ENCODE data around the gene PAK4.
A peak's percentile ranks its signal among the peaks of the same experiment; 100 is the strongest.
"Not testable (repeated sequence)": the region's sequence is repeated elsewhere in the genome, so short reads cannot be mapped to it uniquely, and the experiment has no call there.

Gene PAK4

GRCh38 chr19:39130337-39131254, 5.0 kb downstream of the PAK4 start:
- DNase-seq = no peak

DNA sequence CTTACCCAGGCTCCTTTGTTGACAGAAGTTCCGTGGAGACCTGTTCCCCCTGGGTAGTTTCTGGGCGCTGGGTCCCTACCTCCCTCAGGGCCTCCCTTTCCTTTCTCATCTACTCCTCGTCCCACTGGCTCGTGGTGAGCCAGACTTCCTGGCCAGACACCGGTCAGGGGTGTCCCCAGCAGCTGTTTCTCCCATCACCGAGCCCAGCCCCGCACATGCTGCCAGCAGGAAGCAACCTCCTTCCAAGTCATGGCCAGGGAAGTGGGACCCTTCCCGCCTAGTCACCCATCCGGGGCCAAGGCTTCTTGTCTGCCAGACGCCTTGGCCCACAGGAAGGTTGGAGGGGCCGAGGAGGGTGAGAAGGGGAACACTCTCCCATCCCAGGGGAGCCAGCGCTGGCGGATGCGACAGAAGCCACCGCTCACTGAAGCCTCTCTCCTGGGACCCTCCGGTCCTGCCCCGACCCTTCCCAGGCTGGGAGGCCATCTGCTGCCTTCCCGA, 5.7 kb downstream of the PAK4 start:
- DNase-seq = peak in 2 of 14 donors; percentile 16 to 42

- no peak for DNase-seq
These were observed 6.9 kb downstream of the PAK4 start for GRCh38 chr19:39132344-39132969.

GRCh38 chr19:39133431-39134270, 8.1 kb downstream of the PAK4 start:
- no peak for DNase-seq

DNA sequence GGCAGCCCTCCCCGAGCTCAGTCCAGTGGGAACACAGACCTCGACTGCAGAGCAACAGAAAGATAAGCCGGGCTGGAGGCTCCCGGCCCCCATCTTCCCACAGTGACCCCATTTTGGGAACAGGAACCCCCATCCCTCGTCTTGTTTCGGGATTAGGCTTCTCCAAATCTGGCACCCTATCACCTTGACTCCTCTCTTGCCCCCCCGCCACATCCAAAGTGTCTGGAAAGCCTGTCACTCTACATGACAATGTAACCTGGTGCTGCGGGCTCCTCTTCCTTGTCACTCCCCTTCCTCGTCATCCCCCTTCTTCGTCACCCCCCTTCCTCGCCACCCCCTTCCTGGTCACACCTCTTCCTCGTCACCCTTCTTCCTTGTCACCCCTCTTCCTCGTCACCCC, 10.1 kb downstream of the PAK4 start:
- no peak for DNase-seq

- DNase-seq = no peak
These were observed 10.8 kb downstream of the PAK4 start for GRCh38 chr19:39136225-39136940.

DNA sequence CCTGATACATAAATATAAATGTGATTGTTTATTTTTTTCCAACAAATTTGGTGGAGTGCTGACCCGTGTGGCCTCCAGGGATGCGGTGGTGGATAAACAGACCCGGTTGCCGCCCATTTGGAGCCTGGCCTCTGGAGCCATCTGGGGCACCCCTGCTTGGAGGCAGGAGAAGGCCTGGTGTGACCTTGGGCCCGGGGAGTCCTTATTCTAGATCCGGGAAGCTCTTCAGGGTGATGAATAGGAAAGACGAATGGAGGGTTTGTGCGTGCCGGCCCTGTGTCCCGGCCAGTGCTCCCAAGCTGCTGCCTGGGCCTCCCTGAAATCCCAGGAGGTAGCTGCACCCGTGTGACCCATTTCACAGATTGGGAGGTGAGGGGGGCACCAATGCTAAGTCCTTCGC, 11.5 kb downstream of the PAK4 start:
- no peak for DNase-seq

GRCh38 chr19:39138221-39139211, 12.9 kb downstream of the PAK4 start:
- peak in 7 of 14 donors; percentile 7 to 65 (median 27) for DNase-seq

DNA sequence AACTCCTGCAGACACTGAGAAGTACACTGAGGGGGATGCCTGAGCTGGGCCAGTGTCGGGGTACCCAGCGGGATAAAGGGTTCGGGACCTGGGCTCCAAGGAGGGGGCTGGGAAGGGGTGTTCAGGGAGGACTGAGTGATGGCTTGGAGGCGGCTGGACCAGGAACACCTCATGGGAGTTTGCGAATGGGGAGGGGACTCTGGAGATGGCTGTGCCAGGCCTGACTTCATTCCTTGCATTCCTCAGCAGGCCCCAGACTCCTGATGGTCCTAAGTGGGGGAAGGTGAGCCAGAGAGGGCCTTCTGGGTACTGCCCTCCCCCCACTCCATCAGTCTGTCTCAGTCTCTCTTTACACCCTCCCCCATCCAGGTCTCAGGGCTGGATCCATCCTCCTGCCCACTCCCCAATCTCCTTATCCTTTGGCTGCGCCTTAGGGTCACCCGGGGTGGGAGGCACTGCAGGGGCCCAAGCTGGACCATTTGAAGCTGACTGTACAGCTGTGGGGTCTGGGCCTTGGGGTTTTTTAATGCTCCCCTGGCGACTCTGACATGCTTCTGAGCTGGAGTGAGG, 13.8 kb downstream of the PAK4 start:
- DNase-seq = no peak

- no peak for DNase-seq
These were observed 14.4 kb downstream of the PAK4 start for GRCh38 chr19:39139971-39140453.

DNA sequence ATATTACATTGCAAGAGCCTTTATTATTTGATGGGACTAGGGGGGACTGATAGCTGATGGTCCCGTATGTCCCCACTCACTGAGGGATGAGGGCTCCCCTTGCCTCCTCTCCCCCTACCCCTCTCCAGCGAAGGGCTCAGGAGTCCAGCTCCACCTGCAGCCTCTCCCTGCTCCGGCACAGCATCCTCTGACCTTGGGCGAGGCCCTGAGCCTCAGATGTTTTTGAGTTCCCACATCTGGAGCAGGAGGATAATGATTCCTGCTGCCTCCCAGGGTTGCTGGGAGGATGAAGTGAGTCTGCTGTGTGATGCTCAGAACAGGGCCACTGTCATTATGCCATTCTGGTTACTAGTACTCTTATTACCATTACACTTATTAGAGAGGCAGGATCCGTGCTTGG, 15.0 kb downstream of the PAK4 start:
- DNase-seq = no peak

DNA sequence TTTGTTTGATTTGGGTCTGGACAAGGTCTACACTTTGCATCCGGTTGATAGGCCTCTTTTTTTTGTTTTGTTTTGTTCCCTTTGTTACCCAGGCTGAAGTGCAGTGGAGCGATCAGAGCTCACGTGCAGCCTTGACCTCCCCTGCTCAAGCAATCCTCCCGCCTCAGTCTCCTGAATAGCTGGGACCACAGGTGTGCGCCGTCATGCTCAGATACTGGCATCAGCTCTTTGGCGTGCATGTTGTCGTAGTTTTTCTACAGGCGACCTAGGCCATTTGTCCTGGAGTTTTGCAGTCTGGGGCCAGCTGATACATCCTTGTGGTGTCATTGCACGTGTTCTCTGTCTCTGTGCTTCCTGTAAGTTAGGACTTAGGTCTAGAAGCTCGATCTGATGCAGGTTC, 16.3 kb downstream of the PAK4 start:
- DNase-seq = no peak

GRCh38 chr19:39142630-39143029, 17.0 kb downstream of the PAK4 start:
- DNase-seq = no peak

- not testable (repeated sequence) for DNase-seq
These were observed 18.2 kb downstream of the PAK4 start for GRCh38 chr19:39143757-39144289.

GRCh38 chr19:39144290-39145071, 18.9 kb downstream of the PAK4 start:
- DNase-seq = peak in 4 of 14 donors; percentile 15 to 78 (median 23)

DNA sequence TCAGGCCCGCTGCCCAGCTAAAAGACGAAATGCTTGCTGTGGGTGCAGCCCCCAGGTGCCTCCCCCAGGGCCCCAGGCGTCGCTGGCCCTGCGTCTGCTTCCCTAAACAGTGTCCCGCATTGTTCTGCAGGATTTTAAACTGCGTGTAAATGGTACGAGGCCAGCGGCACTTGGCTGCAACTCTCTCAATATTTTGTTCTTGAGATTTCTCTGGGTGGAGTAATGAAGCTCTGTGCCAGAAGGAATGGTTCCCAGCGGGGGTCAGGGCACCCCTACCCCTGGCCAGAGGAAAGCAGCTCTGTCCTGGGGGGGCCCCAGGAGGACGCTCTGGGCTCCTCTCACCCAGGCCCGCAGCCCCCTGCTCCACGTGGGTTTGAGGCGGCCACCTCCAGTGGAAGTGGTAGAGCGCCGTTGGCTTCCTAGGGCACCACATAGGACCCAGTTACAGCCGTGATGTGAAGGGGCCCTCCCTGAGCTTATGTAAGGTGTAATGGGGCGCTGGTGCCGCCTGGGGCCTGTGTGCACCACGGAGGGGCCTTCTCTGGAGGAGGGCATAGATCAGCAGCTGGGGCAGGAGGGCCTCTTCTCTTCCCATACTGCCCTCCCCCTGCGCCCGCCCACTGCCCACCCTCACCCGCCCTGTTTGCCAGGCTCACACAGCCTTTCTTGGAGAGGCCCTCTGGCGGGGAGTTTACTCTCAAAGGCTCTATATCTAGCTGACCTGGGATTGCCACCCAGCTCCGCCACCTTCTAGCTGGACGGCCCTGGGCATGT, 19.8 kb downstream of the PAK4 start:
- DNase-seq = peak in 10 of 14 donors; percentile 13 to 79 (median 44)

- no peak for DNase-seq
These were observed 20.5 kb downstream of the PAK4 start for GRCh38 chr19:39146091-39146490.

Data from C1 segment of cervical spinal cord (tissue), 14 donors.